ENCODE results near the gene CCNQ.

- TF ChIP-seq CTCF (IDR thresholded peaks at IDR 0.05; ENCODE audit: low read depth, low read length) (no peak), POLR2A (IDR thresholded peaks at IDR 0.05; ENCODE audit: extremely low read depth, insufficient read length) (no peak), MYC (IDR thresholded peaks at IDR 0.05; ENCODE audit: low read depth, low read length) (no peak)
Observed at GRCh38 chrX:153595859-153596857, 2.8 kb downstream of the CCNQ start.

Data from NB4 (cell line).